Mucosa of descending colon (tissue), 3 donors: ENCODE data around the gene OR2M4. TPM values are rescaled to one million over a fixed set of nuclear protein-coding genes. Genes with fewer than 3 reads are reported as not detected.
"Not testable (repeated sequence)": the region's sequence is repeated elsewhere in the genome, so short reads cannot be mapped to it uniquely, and the experiment has no call there.

Experiments used
- ATAC-seq: fragments of 200-7000 bp; cut with Tn5 transposase; one replicate; pipeline ENCODE4 v1.9.1; 2020; ENCODE audit warnings: mild to moderate bottlenecking, moderate library complexity
- DNase-seq, 3 donors: peaks; one replicate each; pipeline ENCODE4 v3.0.0-alpha.2; 2020
- H3K36me3 ChIP-seq: fragments of 200-600 bp; one replicate; pipeline ENCODE4 v1.8.0; 2021; ENCODE audit warnings: low read depth, mild to moderate bottlenecking
- H3K4me1 ChIP-seq: fragments of 200-600 bp; one replicate; pipeline ENCODE4 v1.8.0; 2021; ENCODE audit warnings: low read depth, mild to moderate bottlenecking
- H3K4me3 ChIP-seq: fragments of 200-600 bp; one replicate; pipeline ENCODE4 v1.8.0; 2021; ENCODE audit warnings: mild to moderate bottlenecking
- H3K9me3 ChIP-seq: fragments of 200-600 bp; one replicate; pipeline ENCODE4 v1.8.0; 2021; ENCODE audit warnings: mild to moderate bottlenecking
- intact Hi-C, 2 donors: fragments of 100-400 bp; cut with DNase I in 1 of 2; cut with micrococcal nuclease in 1 of 2; formaldehyde crosslinking; loops; one replicate each; pipeline versions ENCODE4 v1.11.0 to v1.11.1; 2022; cut with DNase I, micrococcal nuclease
- total RNA-seq, 3 donors: library from RNA; stranded (reverse); fragmentation: NEBNext Ultra II Directional in 2 of 3; extraction: Animal tissue kit (Norgen Biotek cat#: 25700) in 2 of 3; gene quantifications; one replicate each; pipeline versions ENCODE4 v1.2.1 to v1.2.4, GENCODE V29; 2021 to 2023
- TF ChIP-seq, protein P1 (sequence below): fragments of 200-600 bp; IDR thresholded peaks from one replicate; pipeline ENCODE4 v1.8.0; 2022; ENCODE audit warnings: antibody characterized with exemption, mild to moderate bottlenecking
- donor health status: DM: no; HTN: no; CAD: no; lungs with moderate emphysema.
- donor health status: DM: no; HTN: no; CAD: no.
- donor health status: DM: no; HTN: yes; CAD: no.

The OR2M4 gene
- total RNA-seq, 3 donors from 2014 or later, result not detected

GRCh38 chr1:248268178-248268577 lies 37.0 kb downstream of the OR2M4 start:
- ATAC-seq (no peak), DNase-seq (no peak)
- H3K4me3 ChIP-seq, result no peak overlapping the region
- peaks cover 21% of the 10 kb centered on the region for H3K9me3 ChIP-seq
- no peaks in the 10 kb centered on the region for H3K4me1 ChIP-seq
- TF ChIP-seq, protein P1, sequence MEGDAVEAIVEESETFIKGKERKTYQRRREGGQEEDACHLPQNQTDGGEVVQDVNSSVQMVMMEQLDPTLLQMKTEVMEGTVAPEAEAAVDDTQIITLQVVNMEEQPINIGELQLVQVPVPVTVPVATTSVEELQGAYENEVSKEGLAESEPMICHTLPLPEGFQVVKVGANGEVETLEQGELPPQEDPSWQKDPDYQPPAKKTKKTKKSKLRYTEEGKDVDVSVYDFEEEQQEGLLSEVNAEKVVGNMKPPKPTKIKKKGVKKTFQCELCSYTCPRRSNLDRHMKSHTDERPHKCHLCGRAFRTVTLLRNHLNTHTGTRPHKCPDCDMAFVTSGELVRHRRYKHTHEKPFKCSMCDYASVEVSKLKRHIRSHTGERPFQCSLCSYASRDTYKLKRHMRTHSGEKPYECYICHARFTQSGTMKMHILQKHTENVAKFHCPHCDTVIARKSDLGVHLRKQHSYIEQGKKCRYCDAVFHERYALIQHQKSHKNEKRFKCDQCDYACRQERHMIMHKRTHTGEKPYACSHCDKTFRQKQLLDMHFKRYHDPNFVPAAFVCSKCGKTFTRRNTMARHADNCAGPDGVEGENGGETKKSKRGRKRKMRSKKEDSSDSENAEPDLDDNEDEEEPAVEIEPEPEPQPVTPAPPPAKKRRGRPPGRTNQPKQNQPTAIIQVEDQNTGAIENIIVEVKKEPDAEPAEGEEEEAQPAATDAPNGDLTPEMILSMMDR, result no peak
- H3K36me3 ChIP-seq, result no peaks in the 10 kb centered on the region
- intact Hi-C loops, result no loop called here

DNA sequence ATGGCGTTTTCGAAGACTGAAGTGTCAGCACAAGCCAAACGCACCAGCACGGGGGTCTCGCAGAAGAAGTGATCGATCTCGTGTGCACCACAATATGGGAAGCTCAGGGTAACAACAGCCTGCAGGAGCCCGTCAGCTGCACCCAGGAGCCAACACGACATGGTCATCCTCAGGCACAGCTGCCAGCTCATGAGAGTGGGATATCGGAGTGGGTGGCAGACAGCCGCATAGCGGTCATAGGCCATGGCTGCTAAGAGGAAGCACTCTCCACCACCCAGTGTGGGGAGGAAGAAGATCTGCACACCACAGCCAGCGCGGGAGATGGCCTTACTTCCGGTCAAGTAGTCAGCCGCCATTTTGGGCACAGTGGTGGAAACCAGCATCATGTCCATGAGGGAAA lies 42.0 kb downstream of the OR2M4 start:
- intact Hi-C loops, result not testable (repeated sequence)

DNA sequence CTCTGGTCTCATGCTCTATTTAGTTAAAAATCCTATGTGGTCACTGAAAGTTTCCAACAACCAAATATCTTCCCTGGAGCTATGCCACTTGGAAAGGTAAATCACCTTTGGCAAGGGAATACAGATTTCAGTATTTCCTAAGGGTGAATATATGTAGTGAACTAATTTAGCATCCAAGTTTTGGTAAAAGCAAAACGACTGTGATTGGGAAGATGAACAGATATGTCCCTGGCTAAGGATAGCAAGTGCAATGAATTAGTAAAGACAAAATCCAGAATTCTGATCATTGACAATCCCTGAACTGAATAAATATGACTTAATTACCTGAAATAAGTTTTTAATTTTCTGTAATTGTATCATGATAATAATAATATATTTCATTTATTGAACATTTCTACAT lies 46.7 kb downstream of the OR2M4 start, which contains the start of gene OR2T33:
TSS of gene OR2T33 (minus strand) at position 101 of the 400 bp plus-strand sequence. CDS start 4,162 bp downstream, outside the sequence.
- TF ChIP-seq, protein P1, result no peak
- H3K4me3 ChIP-seq, result no peak within 1 kb of the TSS
- no peaks in the 10 kb centered on the region for H3K36me3 ChIP-seq
- ATAC-seq, result no peak
- H3K9me3 ChIP-seq, result peaks cover 25% of the 10 kb centered on the region
- intact Hi-C loops, result no loop called here
- H3K4me1 ChIP-seq, result no peaks in the 10 kb centered on the region
- DNase-seq, result no peak

More for the DNA sequence above, 42.0 kb downstream of the OR2M4 start:
- H3K36me3 ChIP-seq, ATAC-seq, H3K4me3 ChIP-seq, DNase-seq, H3K4me1 ChIP-seq: not testable (repeated sequence)
- peaks cover 24% of the 10 kb centered on the region for H3K9me3 ChIP-seq

GRCh38 chr1:248288391-248288790 lies 57.2 kb downstream of the OR2M4 start:
- TF ChIP-seq, protein P1, result no peak
- Histone ChIP-seq H3K9me3 (peaks cover 20% of the 10 kb centered on the region), H3K4me1 (no peaks in the 10 kb centered on the region), H3K36me3 (no peaks in the 10 kb centered on the region), H3K4me3 (no peak overlapping the region)
- DNase-seq, result no peak
- intact Hi-C loops, result no loop called here
- no peak for ATAC-seq

Other genes with a start within 250 kb of the OR2M4 start
- gene OR2L5, start 217.8 kb upstream of the OR2M4 start, total RNA-seq, result not detected
- under 1 TPM; 0.07 to 0.19 (median 0.09) TPM for gene OR2L2, start 201.3 kb upstream of the OR2M4 start, total RNA-seq
- not detected for gene OR2L3, start 184.6 kb upstream of the OR2M4 start, total RNA-seq
- gene OR2L13, start 136.2 kb upstream of the OR2M4 start, total RNA-seq, result under 1 TPM in 1 of 3 donors, not detected in 2; 0.19 TPM
- gene OR2M5, start 86.3 kb upstream of the OR2M4 start, total RNA-seq, result not detected
- gene OR2M2, start 56.6 kb upstream of the OR2M4 start, total RNA-seq, result not detected
- not detected for gene OR2M3, start 34.2 kb upstream of the OR2M4 start, total RNA-seq
- gene OR2T33, start 46.6 kb downstream of the OR2M4 start, total RNA-seq, result not detected
- not detected for gene OR2T12, start 72.0 kb downstream of the OR2M4 start, total RNA-seq
- not detected for gene OR2M7, start 93.2 kb downstream of the OR2M4 start, total RNA-seq
- gene OR14C36, start 117.4 kb downstream of the OR2M4 start, total RNA-seq, result not detected
- gene OR2T4, start 130.2 kb downstream of the OR2M4 start, total RNA-seq, result not detected
- not detected for gene OR2T6, start 144.3 kb downstream of the OR2M4 start, total RNA-seq
- gene OR2T1, start 171.6 kb downstream of the OR2M4 start, total RNA-seq, result not detected
- not detected for gene OR2T2, start 214.2 kb downstream of the OR2M4 start, total RNA-seq
- not detected for gene OR2T3, start 241.9 kb downstream of the OR2M4 start, total RNA-seq